Inflammatory macrophage (primary cell): ENCODE measurements around the gene TDRD15.
"Not testable (repeated sequence)": the region's sequence is repeated elsewhere in the genome, so short reads cannot be mapped to it uniquely, and the experiment has no call there.

ENCODE experiments used
- DNase-seq, 2 donors: peaks; one replicate each; pipeline ENCODE4 v3.0.0-alpha.2; 2020 to 2022

TDRD15 gene

DNA sequence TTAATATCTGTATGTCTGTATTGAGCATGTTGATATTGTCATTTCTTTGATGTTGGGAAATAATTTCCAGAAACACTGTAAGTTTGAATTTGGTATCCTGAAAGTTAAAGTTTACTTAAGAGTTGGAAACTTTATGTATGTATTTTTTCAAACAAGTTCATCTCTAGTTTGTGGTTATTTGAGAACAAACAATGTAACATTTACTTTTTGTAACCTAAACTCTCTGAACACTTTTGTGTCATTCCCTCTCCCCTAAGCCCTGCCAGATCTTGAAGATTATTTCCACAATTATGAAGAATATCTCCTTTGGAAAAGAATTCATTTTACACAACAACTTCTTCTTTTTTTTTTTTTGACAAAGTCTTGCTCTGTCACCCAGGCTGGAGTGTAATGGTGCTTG, 24.9 kb downstream of the TDRD15 start:
- DNase-seq: no peak

DNA sequence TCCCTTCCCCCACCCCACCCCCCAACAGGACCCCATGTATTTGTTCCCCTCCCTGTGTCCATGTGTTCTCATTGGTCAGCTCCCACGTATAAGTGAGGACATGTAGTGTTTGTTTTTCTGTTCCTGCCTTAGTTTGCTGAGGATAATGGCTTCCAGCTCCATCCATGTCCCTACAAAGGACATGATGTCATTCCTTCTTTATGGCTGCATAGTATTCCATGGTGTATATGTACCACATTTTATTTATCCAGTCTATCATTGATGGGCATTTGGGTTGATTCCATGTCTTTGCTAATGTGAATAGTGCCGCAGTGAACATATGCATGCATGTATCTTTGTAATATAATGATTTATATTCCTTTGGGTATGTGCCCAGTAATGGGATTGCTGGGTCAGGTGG, 27.5 kb downstream of the TDRD15 start:
- DNase-seq: not testable (repeated sequence)

DNA sequence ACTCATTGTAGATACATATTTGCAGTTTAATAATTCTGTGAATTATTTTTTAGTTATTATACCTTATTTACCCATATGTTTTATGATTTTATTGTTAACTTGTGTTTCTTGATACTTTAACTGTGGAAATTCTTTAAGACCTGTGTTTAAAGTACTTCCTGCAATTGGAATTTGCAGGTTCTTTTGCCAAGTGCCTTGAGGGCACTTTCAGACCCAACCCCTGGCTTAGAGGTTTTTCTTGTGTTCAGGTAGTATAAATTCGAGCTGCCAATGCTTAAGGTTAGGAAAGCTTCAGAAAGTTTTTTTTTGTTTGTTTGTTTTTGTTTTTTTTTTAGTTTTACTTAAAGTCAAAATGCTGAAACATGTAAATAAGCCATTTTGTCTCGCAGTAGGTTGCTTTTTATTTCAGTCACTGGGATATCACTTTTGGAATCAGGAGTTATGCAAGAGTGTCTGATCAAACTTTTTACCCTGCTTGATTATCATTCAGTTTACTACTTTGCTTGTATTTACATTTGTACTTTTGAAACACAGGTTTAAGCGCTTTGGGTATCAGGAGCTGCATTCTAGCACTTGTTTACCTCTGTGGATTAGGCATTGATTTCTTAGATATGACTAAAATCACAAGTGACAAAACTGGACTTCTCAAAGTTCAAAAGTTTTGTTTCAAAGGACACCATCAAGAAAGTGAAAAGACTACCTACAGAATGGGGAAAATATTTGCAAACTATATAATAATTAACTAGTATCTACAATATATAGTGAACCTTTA, 31.8 kb downstream of the TDRD15 start:
- no peak for DNase-seq

DNA sequence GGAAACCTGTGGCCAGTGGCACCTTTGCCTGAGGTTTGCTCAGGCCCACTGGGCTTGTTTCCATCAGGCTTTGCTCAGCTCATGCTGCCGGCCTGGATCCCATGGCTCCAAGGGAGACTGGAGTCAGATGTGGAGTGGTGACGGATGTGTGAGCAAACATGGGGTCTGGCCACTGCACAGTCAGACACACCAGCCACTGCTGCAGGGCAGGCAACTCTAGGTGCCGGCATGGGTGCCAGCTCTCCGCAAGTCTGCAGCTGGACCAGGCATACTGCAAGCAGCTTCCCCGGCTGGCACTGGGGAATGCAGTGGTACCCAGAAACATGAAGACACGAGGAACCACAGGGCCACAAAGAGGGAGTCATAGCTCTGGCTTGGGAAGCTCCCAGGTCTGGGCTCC, 37.4 kb downstream of the TDRD15 start:
- DNase-seq: no peak

DNA sequence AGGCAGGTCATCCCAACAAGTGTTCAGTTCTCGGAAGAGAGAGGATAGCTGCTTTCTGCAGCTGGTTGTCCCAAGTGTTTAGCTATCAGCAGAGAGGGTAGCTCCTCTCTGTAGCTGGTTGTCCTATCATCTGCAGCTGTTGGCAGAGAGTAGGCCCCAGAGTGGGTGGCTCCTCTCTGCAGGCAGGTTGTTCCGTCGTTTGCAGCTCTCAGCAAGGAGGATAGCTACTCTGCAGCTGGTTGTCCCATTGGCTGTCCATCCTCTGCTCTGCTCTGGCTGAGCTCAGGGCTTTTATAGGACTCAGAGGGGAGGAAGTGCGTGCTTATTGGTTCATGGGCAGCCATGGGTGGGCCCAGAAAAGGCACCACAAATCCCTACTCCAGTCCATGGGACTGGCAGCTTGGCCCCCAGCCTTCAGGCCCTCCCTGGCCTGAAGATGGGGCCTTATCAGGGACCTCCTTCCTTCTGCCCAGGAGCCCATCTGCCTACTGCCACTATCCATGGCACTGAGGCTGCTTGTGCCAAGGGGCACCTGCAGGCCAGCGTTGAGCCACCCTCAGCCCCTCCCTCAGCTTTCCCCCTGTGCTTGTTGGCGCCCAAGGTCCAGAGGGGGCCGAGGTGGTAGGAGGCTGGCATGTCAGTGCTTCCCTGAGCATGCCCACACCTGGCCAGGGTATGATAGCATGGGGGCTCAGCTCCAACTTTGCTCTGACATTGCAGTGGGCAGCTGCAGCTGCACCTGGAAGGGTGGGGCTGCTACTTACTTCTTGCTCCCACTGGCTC, 38.3 kb downstream of the TDRD15 start:
- DNase-seq: no peak

DNA sequence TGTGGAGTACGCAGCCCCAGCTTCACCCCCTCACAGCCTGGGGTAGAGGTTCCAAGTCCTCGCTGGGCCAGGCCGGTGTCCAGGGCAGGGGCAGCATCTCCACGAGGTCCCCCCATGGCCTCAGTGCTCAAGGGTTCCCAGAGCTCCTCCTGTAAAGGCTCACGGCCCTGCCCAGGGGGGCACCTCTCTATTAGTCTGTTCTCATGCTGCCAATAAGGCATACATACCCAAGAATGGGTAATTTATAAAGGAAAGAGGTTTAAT, 38.8 kb downstream of the TDRD15 start:
- no peak for DNase-seq

DNA sequence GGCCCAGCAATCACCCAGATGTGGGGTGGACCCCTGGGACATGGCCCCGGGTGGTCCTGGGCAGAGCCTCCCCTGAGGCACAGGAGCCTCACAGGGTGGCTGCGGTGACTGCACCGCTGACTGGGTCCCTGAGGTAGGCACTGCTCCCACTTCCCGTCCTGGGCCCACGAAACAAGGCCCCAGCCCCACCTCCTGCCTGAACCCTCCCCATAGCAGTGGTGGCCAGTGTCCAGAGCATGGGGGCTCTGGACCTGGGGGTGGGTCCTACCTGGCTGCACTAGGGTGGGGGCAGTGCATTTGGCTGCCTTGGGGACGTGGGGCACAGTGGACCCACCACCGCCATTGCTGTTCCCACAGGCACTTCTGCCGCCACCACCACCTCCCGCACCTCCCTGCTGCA, 39.4 kb downstream of the TDRD15 start:
- DNase-seq: no peak

DNA sequence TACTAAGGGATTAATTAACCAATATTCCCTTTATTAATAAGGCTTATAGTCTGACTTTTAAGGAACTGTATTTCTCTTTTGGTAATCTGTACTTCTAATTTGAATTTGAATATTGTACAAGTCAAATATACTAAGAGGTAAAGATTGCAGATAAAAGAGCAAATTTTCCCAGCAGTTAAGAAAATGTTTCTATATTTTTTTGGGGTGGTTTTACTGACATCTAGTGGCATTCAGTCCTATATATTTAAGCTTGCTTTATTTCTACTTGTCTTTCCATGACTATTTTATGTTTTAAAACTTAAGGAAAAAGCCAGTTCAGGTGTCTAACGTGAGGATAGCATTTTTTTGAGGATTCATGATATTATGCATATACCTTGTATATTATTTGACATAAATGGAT, 41.6 kb downstream of the TDRD15 start:
- no peak for DNase-seq

DNA sequence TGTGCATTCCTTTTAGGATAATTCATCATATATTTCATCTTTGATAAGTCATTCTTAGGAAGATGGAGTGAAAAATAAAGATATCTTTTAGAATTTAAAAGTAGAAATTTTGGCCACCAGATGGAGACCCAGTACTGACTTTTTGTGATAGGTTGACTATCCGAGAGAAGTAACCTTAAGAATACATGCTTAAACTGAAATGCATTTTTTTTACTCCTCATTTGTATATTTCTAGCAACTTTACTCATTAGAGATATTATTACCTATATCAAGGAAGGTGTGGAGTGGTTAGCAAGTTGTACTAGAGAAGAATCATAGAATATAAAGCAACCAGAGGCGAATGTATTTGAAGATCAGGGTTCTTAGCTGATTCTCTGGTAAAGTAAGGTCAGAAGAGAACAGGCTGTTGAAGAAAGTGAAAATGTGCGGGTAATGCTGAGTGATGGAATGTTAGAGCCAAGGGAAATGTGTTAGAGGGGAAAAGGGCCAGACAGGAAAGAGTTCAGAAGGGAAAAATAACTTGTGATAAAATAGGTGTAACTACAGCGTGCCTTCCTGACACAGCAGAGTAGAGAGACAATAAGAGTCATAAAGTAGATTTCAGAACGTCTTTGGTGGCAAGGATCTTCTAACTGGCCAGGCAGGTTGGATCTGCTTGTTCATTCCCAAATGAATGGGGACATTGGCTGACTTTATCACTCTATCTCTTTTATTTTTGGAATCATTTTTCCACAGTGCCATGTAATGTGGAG, 52.3 kb downstream of the TDRD15 start:
- peak; percentile 42 to 63 for DNase-seq

DNA sequence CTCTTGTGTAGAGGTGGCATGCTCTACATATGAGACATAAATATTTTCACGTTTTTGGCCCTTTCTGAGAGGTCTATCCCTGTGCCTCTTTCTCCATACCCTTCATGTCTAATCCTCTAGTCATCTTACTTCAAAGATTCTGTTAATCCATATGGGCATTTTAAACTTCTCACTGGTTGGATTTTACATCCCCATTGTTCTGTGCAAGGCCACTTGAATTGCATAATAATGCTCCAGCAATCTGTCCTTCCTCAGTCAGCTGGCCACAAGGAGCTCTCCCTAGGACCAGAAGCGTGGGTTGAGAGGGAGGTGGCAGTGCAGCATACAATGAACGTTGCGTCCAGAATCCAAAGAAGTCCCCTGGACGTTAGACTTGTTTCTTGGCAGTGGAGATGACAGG, 58.2 kb downstream of the TDRD15 start:
- no peak for DNase-seq

DNA sequence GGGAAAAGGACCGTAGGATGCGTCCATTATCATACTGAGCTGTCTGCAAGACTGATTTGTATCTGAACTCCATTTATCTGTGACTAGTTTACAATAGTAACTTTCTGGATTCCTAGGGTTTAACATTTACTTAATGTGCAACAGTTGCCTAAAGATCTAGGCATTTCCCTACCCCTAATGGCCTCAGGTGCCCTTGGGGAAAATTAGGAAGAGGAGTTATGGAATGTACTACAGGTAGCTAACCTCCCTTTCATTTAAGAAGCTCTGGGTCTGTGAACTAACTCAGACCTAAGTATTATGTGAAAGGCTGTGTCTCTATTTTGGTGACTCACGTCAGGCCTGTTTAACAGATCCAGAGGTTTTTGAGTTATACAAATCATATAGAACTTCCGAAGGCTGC, 59.5 kb downstream of the TDRD15 start:
- no peak for DNase-seq

DNA sequence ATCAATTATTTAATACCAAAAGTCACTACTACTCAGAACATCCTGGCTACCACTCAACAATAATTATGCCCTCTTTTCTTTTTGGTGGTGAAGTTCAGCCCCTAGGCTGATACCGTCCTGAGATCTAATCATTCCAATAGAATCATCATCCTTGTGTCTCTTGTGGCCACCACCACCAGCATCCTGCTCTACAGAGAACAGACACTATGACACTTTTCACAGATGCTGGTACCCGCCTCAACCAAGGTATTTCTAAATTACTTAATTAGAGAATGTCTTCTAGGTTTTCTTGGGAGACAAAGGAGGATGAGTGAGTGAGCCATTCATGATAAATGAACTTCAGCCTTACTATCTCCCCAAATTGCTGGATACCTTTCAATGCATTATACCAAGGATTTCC, 60.0 kb downstream of the TDRD15 start:
- DNase-seq: no peak

DNA sequence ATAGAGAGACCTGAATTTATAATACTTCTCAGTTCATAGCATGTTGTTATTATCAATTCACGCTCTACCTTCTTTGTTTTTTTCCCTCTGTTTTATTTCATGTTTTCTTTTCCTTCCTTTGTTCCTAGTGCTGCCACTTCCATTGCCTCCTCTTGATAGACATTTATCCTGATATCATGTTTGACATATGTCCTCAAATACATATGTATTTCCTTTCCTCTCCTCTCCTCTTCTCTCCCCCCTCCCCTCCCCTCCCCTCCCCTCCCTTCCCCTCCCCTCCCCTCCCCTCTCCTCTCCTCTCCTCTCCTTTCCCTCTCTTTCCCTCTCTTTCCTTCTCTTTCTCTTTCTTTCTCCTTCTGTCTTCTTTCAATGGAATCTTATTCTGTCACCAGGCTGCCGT, 67.8 kb downstream of the TDRD15 start:
- no peak for DNase-seq
